NCI-H146 treated with DMSO at 0.1 percent for 48 hours (cell line): Measurements from ENCODE around the gene BACE2.
"Not testable (repeated sequence)": the region's sequence is repeated elsewhere in the genome, so short reads cannot be mapped to it uniquely, and the experiment has no call there.

Experiments used
- DNase-seq: peaks from one replicate; lab custom pipeline; 2025; ENCODE audit not compliant: unreplicated experiment; lab: John Stamatoyannopoulos, UW

BACE2 gene

GRCh38 chr21:41260428-41260827 is 92.5 kb downstream of the BACE2 start:
- DNase-seq: no peak

GRCh38 chr21:41267346-41267745 is 99.4 kb downstream of the BACE2 start:
- no peak for DNase-seq

GRCh38 chr21:41269535-41269934 is 101.6 kb downstream of the BACE2 start:
- no peak for DNase-seq

- DNase-seq: no peak
These were observed 109.2 kb downstream of the BACE2 start for GRCh38 chr21:41277196-41277595.

- no peak for DNase-seq
These were observed 109.9 kb downstream of the BACE2 start for GRCh38 chr21:41277846-41278245.

GRCh38 chr21:41280115-41280919 is 112.4 kb downstream of the BACE2 start:
- DNase-seq: no peak

GRCh38 chr21:41282412-41282811 is 114.5 kb downstream of the BACE2 start:
- no peak for DNase-seq

GRCh38 chr21:41283211-41283818 is 115.4 kb downstream of the BACE2 start:
- peak; percentile 49 for DNase-seq

- DNase-seq: no peak
These were observed 121.5 kb downstream of the BACE2 start for GRCh38 chr21:41289431-41289830.

- no peak for DNase-seq
These were observed 122.3 kb downstream of the BACE2 start for GRCh38 chr21:41290106-41290799.

GRCh38 chr21:41294548-41295231 is 126.7 kb downstream of the BACE2 start:
- peak; percentile 5 for DNase-seq

GRCh38 chr21:41295721-41296254 is 127.8 kb downstream of the BACE2 start:
- DNase-seq: no peak

- DNase-seq: no peak
These were observed 135.0 kb downstream of the BACE2 start for GRCh38 chr21:41302976-41303375.

GRCh38 chr21:41304068-41304720 is 136.2 kb downstream of the BACE2 start:
- DNase-seq: no peak

- DNase-seq: no peak
These were observed 139.3 kb downstream of the BACE2 start for GRCh38 chr21:41307219-41307618.

GRCh38 chr21:41313285-41314164 is 145.6 kb downstream of the BACE2 start:
- DNase-seq: not testable (repeated sequence)

GRCh38 chr21:41315726-41316125 is 147.8 kb downstream of the BACE2 start:
- DNase-seq: no peak

GRCh38 chr21:41316200-41317062 is 148.5 kb downstream of the BACE2 start, which contains the start of gene FAM3B:
TSS of gene FAM3B (plus strand) at chr21:41316801. CDS start at chr21:41316880, 79 bp downstream.
- peak; percentile 55 for DNase-seq

- no peak for DNase-seq
These were observed 149.1 kb downstream of the BACE2 start for GRCh38 chr21:41317063-41317392.
